HL-60/S4 (cell line): ENCODE data around the gene ZNF783.

ENCODE experiments used
- in situ Hi-C: fragments of 300-500 bp; cut with MboI; formaldehyde crosslinking; loops from 2 replicates; pipeline ENCODE4 v1.14.3; 2022; ENCODE audit warnings: low sequenced_read_pairs

The ZNF783 gene

DNA sequence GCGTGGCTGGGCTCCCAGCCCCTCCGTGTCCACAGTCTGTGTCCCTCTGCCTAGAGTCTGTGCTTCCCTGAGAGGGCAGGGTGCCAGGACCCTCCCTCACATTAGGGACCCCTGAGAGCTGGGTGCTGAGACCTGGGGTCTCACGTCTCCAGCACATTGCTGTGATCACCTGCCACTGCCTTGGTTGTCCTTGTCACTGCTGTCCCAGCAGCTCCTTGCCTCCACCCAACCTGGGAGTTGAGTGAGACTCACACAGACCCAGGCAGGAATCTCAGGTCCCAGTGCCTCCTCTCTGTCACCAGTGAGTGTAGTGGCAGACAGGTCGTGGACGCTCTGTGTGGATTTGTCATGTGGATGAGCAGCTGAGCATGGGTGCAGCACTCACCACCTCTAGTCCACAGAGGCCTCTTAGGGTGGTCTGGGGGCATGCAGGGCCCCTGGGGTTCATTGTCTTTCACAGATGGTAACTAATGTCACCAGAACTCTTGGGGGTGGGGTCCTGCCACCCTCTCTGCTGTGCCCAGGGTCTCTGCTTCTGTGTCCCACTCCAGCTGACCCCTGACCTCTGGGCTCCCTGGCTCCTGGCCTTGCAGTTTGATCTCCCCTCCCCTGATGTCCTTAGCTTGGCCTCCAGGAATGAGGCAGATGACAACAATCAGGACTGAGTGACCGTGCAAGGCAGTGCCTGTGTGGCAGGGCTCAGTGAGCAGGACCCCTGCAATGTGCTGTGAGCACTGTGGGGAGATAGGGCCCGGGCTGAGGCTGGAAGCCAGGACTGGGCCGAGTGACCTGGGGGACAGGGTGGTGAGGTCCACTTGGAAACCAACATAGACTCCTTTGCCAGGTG is 18.9 kb downstream of the ZNF783 start:
- in situ Hi-C loops = no loop called here

DNA sequence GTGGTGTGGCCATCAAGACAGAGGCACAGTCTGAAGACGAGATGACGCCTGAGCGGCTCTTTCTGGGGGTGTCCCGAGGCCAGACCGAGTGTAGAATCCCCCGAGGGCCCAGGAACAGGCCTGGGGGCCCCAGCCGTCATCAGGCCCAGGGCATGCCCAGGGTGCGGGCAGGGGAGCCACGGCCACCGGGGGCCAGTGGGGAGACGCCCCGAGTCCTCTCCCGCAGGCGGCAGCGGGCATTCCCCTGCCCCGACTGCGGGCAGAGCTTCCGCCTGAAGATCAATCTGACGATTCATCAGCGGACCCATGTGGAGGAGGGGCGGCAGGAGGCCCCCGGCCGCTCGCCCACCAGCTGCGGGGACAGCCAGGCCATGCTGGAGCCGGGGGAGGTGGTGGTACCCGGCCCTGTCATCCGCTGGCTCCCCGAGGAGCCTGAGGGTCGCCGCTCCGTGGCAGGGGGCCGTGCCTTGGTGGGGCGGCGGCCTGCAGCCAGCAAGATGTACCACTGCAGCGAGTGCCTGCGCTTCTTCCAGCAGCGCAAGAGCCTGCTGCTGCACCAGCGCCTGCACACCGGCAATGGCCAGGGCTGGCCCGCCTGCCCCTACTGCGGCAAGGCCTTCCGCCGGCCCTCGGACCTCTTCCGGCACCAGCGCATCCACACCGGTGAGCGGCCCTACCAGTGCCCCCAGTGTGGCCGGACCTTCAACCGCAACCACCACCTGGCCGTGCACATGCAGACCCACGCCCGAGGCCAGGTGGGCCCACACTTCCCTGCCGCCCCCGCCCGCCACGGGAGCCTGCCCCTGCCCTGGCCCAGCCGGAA is 19.7 kb downstream of the ZNF783 start:
- in situ Hi-C loops = no loop called here

- in situ Hi-C loops = no loop called here
Observed at GRCh38 chr7:149282331-149282655, 20.3 kb downstream of the ZNF783 start.

GRCh38 chr7:149283321-149283720 is 21.3 kb downstream of the ZNF783 start:
- in situ Hi-C loops = no loop called here

DNA sequence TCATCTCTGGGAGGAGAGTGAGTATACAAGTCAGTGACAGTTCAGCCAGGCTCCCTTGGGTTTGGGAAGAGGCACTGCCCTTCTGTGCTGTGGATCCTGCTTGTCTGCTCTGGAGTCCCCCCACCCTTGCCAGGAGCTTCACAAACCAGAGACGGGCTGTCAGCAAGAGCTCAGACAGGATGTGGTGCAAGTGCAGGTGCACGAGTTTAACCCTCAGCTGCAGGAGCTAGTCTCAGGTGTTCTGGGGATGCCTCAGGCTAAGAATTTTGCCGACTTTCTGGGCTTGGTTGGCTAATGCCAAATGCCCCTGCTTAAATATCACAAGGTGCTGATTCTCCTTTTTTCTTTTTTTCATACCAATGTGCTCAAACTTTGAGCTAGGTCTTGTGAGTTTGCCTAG is 22.3 kb downstream of the ZNF783 start:
- in situ Hi-C loops = no loop called here

GRCh38 chr7:149284850-149285585 is 23.0 kb downstream of the ZNF783 start:
- in situ Hi-C loops = no loop called here

- in situ Hi-C loops = no loop called here
Observed at GRCh38 chr7:149285603-149286002, 23.6 kb downstream of the ZNF783 start.

DNA sequence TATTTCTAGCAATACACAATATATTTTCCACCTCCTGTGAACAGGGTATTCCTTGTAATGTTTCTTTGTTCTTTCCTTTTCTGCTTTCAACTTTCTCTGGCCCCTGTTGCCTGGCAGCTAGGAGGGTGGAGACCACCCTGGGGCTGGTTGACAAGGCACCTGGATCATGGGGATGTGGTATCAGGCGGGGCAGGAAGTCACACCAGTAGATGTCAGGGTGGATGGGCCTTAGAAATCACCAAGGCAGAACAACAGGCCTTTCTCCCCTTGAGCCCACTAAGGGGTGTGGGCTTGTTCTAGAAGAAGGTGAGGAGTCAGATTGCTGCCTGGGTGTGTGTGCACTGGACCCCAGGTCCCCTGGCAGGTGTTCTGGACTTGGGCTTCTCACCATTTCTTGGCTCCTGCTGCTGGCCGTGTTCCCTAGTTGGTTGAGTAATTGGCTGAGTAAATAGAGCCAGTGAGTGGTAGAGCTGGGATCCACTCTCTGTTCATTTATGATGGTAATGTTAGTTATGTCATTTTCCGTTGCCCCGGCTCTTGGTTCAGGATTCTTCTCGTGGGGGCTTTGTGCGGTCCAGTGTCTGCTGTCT is 24.9 kb downstream of the ZNF783 start:
- in situ Hi-C loops = no loop called here

DNA sequence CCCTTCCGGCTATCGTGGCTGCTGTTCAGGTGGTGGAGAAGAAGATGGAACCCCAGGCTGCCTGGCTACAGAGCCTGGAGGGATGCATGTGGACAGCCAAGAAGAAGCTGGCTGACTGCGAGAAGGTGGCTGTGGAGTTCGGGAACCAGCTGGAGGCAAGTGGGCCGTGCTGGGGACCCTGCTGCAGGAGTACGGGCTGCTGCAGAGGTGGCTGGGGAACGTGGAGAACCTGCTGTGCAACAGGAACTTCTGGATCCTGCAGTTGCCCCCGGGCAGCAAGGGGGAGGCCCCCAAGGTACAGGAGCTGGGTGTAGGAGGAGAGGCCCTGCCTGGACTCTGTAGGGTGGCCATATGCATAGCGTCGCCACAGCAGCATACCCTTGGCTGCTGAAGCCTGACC is 25.6 kb downstream of the ZNF783 start:
- in situ Hi-C loops = no loop called here

DNA sequence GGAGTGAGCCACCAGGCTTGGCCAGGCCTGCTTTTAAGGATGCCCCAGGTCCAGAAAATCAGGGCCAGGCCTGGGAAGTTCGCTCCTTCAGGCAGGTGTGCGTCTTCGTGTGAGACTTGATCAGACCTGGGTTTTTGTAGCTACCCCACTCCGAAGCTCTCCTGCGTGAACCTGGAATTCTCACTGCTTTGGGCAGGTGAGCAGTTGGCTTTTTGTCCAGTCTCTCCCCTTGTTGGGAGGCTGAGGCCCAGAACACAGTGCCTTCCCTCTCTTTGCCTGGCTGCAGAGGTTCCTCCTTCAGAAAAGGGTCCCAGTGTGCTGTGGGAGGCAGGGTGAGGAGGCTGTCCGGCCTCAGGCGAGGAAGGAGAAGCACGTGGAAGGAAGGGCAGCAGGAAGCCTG is 27.3 kb downstream of the ZNF783 start:
- in situ Hi-C loops = no loop called here

- in situ Hi-C loops = no loop called here
Observed at GRCh38 chr7:149289856-149290255, 27.9 kb downstream of the ZNF783 start.

DNA sequence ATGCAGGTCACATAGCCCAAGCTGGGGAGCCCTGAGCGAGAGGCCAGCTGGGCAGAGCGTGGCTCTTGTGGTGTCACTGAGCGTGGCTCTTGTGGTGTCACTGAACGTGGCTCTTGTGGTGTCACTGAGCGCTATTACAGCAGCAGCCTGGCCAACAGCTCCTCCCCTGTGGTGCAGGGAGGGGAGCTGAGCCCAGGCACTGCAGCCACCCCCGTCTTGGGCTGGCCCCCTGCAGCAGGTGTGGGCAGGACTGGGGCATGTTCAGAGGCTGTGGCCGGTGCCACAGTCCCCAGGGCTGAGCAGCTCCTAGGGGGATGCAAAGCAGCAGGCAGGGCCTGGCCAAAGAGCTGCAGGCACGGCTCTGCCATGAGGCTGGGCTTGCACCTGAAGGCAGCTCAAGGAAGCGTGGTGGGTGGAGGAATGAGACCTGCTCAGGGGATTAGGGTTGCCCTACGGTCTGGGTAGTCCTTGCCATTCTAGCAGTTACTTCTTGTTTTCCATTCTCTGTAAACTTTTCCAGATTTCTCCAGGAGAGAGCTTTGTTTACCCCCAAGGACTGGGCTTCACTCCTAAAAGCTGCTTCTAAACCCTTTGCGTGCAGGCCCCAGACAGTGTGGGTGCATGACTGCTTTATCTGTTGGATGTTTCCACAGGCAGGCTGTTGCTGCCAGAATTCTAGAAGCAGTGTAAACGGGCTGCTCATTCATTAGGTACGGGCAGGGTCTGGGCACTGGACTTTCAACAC is 29.2 kb downstream of the ZNF783 start:
- in situ Hi-C loops = no loop called here

- in situ Hi-C loops = no loop called here
Observed at GRCh38 chr7:149291781-149292461, 29.9 kb downstream of the ZNF783 start.

- in situ Hi-C loops = no loop called here
Observed at GRCh38 chr7:149292462-149292823, 30.4 kb downstream of the ZNF783 start.

- in situ Hi-C loops = no loop called here
Observed at GRCh38 chr7:149293338-149293737, 31.3 kb downstream of the ZNF783 start.

- in situ Hi-C loops = no loop called here
Observed at GRCh38 chr7:149293946-149294633, 32.1 kb downstream of the ZNF783 start.

DNA sequence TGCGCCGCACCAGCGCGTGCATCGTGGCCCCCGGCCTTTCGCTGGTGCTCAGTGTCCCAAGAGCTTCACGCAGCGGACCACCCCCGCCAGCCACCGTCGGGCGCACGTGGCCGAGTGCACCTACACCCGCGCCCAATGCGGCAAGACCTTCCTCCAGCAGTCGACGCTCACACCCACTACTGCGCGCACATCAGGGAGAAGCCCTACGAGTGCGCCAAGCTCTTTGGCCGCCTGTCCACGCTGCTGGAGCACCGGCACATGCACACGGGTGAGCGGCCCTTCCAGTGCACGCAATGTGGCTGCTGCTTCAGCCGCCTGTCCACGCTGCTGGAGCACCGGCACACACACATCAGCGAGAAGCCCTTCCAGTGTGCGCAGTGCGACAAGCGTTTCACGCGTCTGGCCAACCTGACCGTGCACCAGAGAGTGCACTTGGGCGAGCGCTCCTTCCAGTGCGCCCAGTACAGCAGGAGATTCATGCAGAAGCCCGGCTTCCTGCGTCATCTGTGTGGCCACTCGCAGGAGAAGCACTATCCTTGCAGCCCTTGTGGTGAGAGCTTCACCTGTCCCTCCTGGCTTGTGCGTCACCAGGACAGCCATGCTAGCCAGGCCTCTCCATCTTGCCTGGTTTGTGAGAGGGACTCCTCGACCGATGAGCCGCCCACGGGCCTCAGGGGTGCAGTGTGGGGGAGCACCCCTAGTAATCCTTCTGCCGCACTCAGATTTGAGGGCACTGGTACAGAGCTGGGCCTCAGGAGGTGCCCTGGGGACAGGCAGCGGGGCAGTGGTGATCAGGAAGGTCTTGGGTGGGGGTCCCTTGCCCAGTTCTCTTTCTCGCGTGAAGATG is 32.9 kb downstream of the ZNF783 start:
- in situ Hi-C loops = no loop called here

DNA sequence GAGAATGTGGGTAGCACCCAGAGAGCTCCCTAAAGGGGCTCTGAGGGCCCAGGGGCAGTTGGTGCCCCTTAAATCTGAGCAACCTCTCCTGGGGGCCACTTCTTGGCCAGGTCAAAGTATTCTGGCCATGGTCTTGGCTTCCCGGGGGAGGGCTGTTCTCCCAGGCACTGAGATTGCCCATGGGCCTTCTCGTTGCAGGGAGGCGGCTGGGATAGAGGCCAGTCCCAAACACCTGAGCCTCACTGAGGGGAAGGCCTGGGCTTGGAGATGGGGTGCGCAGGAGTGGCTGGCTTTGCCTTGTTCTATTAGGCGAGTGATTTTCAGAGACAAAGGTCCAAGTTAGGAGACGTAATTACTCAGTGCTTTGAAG is 33.5 kb downstream of the ZNF783 start:
- in situ Hi-C loops = no loop called here

DNA sequence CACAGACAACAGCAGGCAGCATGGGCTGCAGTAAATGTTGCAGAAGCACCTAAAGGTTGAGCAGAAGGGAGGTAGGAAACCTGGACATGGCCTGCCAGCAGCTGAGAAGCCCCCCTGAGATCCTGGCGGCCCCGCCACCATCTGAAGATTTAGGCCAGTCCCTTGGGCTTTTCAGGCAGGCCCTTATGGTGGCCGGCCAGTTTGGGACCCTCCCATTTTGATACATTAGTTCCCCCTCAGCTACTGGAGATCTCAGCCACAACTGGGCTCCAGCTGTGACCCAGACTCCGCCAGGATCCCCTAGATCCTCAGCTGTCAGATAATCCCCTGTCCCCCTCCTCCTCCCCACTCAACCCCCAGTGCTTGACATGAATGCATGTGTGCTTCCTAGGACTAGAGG is 34.4 kb downstream of the ZNF783 start:
- in situ Hi-C loops = no loop called here
